Fibroblast of the aortic adventitia (primary cell): ENCODE data around the gene PBX1. TPM values are rescaled to one million over a fixed set of nuclear protein-coding genes. Genes with fewer than 3 reads are reported as not detected.
"Not testable (repeated sequence)": the region's sequence is repeated elsewhere in the genome, so short reads cannot be mapped to it uniquely, and the experiment has no call there.

Source experiments
- DNase-seq: peaks from one replicate; pipeline ENCODE4 v3.0.0-alpha.2; 2010; ENCODE audit warnings: low read depth
- H3K4me3 ChIP-seq: 2 replicates; pipeline ENCODE4 v1.5.1; 2011; ENCODE audit warnings: low read depth, mild to moderate bottlenecking, control low read depth, low read length, moderate library complexity
- total RNA-seq: library from RNA; depleted of rRNA; stranded (reverse); fragments of >200 nt; gene quantifications from 2 replicates; pipeline ENCODE4 v1.2.3, GENCODE V29; 2012; ENCODE audit warnings: low replicate concordance
- TF ChIP-seq, protein P1 (sequence below): IDR thresholded peaks from 2 replicates; pipeline ENCODE4 v1.5.1; 2011; ENCODE audit warnings: mild to moderate bottlenecking, low read length, control low read depth, inconsistent platforms; ENCODE audit not compliant: insufficient read depth

PBX1 gene
- total RNA-seq, 1 donor: 95.6 TPM

DNA sequence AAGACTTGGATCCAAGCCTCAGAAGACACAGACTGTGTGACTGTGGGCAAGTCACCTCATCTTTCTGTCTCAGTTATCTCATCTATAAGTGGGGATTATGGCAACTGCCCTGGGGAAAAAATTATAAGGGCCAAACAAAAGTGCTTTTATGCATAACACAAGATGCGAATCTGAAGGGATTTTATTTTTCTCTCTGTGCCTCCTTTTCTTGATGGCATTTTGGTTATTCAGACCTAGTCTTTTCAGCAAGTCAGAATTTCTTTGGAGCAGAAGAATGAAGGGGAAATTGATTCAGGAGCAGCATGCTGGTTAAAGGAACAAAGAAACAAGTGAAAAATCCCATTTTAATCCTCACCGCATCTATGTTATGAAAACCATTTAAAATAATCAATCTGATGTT is 86.9 kb downstream of the PBX1 start:
- H3K4me3 ChIP-seq: no peak overlapping the region
- DNase-seq: no peak
- TF ChIP-seq, protein P1, sequence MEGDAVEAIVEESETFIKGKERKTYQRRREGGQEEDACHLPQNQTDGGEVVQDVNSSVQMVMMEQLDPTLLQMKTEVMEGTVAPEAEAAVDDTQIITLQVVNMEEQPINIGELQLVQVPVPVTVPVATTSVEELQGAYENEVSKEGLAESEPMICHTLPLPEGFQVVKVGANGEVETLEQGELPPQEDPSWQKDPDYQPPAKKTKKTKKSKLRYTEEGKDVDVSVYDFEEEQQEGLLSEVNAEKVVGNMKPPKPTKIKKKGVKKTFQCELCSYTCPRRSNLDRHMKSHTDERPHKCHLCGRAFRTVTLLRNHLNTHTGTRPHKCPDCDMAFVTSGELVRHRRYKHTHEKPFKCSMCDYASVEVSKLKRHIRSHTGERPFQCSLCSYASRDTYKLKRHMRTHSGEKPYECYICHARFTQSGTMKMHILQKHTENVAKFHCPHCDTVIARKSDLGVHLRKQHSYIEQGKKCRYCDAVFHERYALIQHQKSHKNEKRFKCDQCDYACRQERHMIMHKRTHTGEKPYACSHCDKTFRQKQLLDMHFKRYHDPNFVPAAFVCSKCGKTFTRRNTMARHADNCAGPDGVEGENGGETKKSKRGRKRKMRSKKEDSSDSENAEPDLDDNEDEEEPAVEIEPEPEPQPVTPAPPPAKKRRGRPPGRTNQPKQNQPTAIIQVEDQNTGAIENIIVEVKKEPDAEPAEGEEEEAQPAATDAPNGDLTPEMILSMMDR: no peak

DNA sequence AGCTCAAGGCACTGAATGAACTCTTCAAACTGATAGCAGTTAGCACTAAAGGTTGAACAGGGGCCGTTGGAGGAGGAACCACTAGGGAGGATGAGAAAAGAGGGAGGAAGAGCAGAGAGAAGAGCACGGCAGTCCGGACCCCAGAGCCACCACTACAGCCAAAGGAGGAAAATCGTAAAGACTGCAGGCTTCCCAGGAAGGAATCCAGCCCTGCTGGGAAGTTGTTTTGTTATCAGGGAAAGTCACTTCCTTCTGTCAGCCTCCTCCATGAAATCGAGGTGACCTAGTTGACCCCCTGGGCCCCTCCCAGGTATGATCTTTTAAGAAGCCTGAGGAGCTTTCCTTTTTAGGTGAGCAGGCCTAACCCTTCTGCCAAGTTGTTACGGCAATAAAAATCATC is 88.2 kb downstream of the PBX1 start:
- DNase-seq: no peak
- TF ChIP-seq, protein P1: no peak

DNA sequence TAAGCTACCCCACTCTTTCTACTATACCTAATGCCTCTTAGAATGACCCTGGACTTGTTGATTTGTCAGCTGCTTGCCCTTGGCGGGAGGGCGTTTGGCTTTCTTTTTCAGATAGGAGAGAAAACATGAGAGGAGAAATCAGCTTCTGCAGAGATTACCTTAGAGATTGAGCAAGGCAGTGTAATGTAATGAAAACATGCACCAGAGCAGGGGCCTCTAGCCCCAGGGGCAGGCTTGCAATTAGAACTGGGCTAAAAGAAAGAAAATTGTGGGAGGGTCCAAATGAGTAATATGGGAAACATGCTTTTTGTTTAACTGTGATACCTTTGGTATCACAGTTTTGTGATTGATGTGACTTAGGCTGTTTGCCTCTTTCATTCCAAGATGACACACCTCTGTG is 89.7 kb downstream of the PBX1 start:
- TF ChIP-seq, protein P1: no peak
- peak; percentile 47 for DNase-seq
- H3K4me3 ChIP-seq: no peak overlapping the region

More for the DNA sequence above, 88.2 kb downstream of the PBX1 start:
- no peak overlapping the region for H3K4me3 ChIP-seq

DNA sequence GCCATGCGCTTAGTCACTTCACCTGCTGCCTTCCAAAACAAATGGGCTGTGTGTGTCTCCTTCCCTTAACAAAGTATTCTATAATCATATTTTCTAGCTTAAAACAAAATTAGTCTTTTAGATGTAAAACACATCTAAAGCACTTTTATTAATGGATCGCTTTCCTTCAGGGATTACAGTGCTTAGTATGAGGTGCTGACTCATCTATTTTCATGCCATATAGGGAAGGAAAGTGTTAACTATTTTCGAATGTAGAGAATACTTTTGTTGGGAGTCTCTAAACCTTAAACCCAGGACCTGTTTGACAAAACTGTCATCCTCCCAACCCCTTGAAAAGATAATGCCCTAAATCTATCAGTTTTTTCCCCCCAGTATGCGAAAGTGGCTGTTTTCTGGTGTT is 90.2 kb downstream of the PBX1 start:
- TF ChIP-seq, protein P1: no peak

DNA sequence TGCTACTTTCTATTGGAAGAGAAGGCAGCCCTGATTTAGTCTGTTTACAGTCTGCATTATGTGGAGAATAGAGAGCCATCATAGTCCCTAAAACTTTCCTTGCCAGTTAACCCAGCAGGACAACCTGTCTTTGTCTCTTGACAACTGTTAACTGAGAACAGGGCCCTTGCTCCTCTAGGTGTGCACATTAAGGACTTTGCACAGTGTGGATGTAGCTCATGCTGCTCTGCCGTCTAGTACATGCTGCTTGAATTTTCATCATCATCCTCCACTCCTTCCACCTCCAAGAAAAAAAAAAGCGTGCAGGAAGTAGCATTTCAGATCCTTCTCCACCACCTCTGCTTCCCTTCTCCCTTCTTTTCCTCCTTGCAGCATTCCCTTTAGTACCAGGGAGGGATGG is 91.5 kb downstream of the PBX1 start:
- no peak overlapping the region for H3K4me3 ChIP-seq
- TF ChIP-seq, protein P1: no peak
- no peak for DNase-seq

More for the DNA sequence above, 90.2 kb downstream of the PBX1 start:
- no peak overlapping the region for H3K4me3 ChIP-seq
- DNase-seq: no peak

DNA sequence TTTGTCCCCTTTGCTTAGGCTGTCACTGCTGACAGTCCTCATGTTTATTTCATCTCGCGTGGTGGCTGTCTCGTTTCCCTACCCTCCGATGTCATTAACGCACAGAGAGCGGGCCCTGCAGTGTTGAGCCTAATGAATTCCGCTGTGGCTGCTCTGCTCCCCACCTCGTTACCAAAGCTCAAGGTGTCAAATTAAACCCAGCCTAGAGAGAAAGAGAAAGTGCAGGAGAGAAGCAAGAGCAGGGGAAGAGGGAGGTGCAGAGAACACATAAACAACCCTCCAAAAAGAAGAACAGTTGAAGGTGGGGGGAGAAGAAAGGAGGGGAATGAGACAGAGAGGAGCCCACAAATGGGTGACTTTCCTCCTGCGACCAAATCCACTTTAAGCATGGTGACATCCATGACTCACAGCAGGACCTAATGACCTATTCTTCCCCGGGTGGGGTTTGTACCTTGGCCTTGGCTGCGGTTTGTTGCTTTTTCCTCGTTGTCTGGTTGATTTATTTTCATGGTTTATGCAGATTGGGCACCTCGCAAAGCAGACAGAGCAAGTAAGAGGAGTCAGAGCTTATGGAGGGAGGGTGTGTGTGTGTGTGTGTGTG is 92.5 kb downstream of the PBX1 start:
- no peak for DNase-seq

DNA sequence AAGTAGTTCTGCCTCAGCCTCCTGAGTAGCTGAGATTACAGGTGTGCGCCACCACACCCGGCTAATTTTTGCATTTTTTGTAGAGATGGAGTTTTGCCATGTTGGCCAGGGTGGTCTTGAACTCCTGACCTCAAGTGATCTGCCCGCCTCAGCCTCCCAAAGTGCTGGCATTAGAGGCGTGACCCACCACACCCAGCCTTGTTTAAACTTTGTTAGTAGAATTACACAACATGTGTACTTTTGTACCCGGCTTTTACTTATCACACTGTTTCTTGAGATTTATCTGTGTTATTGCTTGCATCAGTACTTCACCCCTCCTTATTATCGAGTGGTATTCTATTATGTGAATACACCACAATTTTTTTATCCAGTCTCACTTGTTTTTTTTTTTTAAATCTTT is 94.0 kb downstream of the PBX1 start:
- H3K4me3 ChIP-seq, DNase-seq: not testable (repeated sequence)

More for the DNA sequence above, 92.5 kb downstream of the PBX1 start:
- H3K4me3 ChIP-seq: no peak overlapping the region
- TF ChIP-seq, protein P1: no peak
